GM12878 (cell line): ENCODE measurements around the gene CELF2. TPM values are rescaled to one million over a fixed set of nuclear protein-coding genes. Genes with fewer than 3 reads are reported as not detected.

Experiments
- ATAC-seq: fragments of 200-7000 bp; cut with Tn5 transposase; 3 replicates; pipeline ENCODE4 v1.9.1; 2020; ENCODE audit warnings: mild to moderate bottlenecking, moderate library complexity
- BruUV-seq: library from RNA; stranded (reverse); fragments of 400-500 nt; replicated peaks from 2 replicates; lab custom pipeline; 2021; lab: Mats Ljungman, UMichigan
- CTCF ChIA-PET: fragments of 300-600 bp; sonication (Branson Sonifier 250); formaldehyde crosslinking; extraction: SDS; loops from one replicate; lab custom pipeline; 2021; ENCODE audit warnings: inconsistent platforms; lab: Yijun Ruan, JAX
- POLR2A ChIA-PET: fragments of 350-600 bp; formaldehyde crosslinking; extraction: SDS; loops from one replicate; lab custom pipeline; 2021; ENCODE audit warnings: inconsistent platforms; lab: Charles Lee
- RAD21 ChIA-PET: fragments of 300-600 bp; sonication (Branson Sonifier 250); formaldehyde crosslinking; loops from one replicate; lab custom pipeline; 2023; ENCODE audit warnings: antibody characterized with exemption; ENCODE audit not compliant: unreplicated experiment; lab: Charles Lee
- SMC1A ChIA-PET: fragments of 300-600 bp; sonication (Branson Sonifier 250); formaldehyde crosslinking; loops from one replicate; lab custom pipeline; 2023; ENCODE audit not compliant: unreplicated experiment, uncharacterized antibody; lab: Charles Lee
- DNase-seq: peaks from one replicate; pipeline ENCODE4 v3.0.0-alpha.2; 2011; ENCODE audit warnings: low read depth, low spot score
- FAIRE-seq: peaks from 3 replicates; lab custom pipeline; 2011; peaks lifted over from hg19 to GRCh38; lab: Jason Lieb, UNC
- H2AFZ ChIP-seq: 2 replicates; pipeline ENCODE4 v1.6.0; 2011; ENCODE audit warnings: low read depth, low read length, control low read depth; ENCODE audit not compliant: control insufficient read depth
- H3K27ac ChIP-seq: 2 replicates; pipeline ENCODE4 v1.5.1; 2011; ENCODE audit warnings: control low read depth; ENCODE audit not compliant: control insufficient read depth, insufficient read depth
- H3K27me3 ChIP-seq, 2 experiments: replicated peaks in 1 of 2; 2 replicates each; pipeline versions ENCODE4 v1.6.0 to v1.6.1; 2011; ENCODE audit warnings: low read length in 1 of 2; ENCODE audit not compliant: control insufficient read depth in 2 of 2, insufficient read depth in 2 of 2
- H3K36me3 ChIP-seq, 2 experiments: 2 replicates each; pipeline ENCODE4 v1.5.1; 2011; ENCODE audit warnings: low read length in 1 of 2; ENCODE audit not compliant: control insufficient read depth in 2 of 2, insufficient read depth in 2 of 2
- H3K4me1 ChIP-seq: 2 replicates; pipeline ENCODE4 v1.6.1; 2011; ENCODE audit warnings: mild to moderate bottlenecking, low read length, moderate library complexity, mixed read lengths; ENCODE audit not compliant: control insufficient read depth, insufficient read depth
- H3K4me2 ChIP-seq: 2 replicates; pipeline ENCODE4 v1.6.0; 2011; ENCODE audit warnings: control low read depth; ENCODE audit not compliant: control insufficient read depth, insufficient read depth
- H3K4me3 ChIP-seq: fragments of 200-600 bp; sonication (generic); 2 replicates; pipeline ENCODE4 v1.5.1; 2016
- H3K79me2 ChIP-seq: 2 replicates; pipeline ENCODE4 v1.6.0; 2011; ENCODE audit warnings: low read length; ENCODE audit not compliant: control insufficient read depth, insufficient read depth
- H3K9ac ChIP-seq: 2 replicates; pipeline ENCODE4 v1.8.0; 2011; ENCODE audit warnings: low read length, control low read depth, mixed read lengths; ENCODE audit not compliant: control insufficient read depth, insufficient read depth
- H3K9me3 ChIP-seq: replicated peaks from 3 replicates; pipeline ENCODE4 v1.5.1; 2011; ENCODE audit warnings: mild to moderate bottlenecking, low read length; ENCODE audit not compliant: control insufficient read depth, insufficient read depth
- H4K20me1 ChIP-seq: 2 replicates; pipeline ENCODE4 v1.6.0; 2011; ENCODE audit not compliant: control insufficient read depth, insufficient read depth
- CBX3 ChIP-seq: fragments of 200-600 bp; sonication (generic); IDR thresholded peaks from 2 replicates; pipeline ENCODE4 v1.6.1; 2016; ENCODE audit warnings: low read depth, borderline replicate concordance
- ELK1 ChIP-seq: IDR thresholded peaks from 2 replicates; pipeline ENCODE4 v1.6.1; 2012; ENCODE audit warnings: low read depth, low read length, improper control_type of control experiment
- WGBS: methylation state at CpG from one replicate; pipeline ENCODE4 v1.1.6; 2016; ENCODE audit warnings: low lambda C conversion rate; ENCODE audit not compliant: insufficient replicate concordance, insufficient coverage; ENCODE audit errors: missing lambda C conversion rate; 5-methylcytosine and 5-hydroxymethylcytosine counted together
- in situ Hi-C: fragments of 300-500 bp; cut with MboI; formaldehyde crosslinking; loops from 9 replicates; pipeline ENCODE4 v1.14.3; 2018; ENCODE audit warnings: mixed read lengths
- intact Hi-C: fragments of 100-400 bp; cut with micrococcal nuclease; formaldehyde crosslinking; loops from one replicate; pipeline ENCODE4 v1.14.2; 2022; ENCODE audit not compliant: unreplicated experiment
- polyA plus RNA-seq, 11 experiments: library from polyadenylated mRNA; depleted of rRNA in 4 of 11; unstranded in 6 of 11; stranded (reverse) in 5 of 11; fragments of >200 nt; fragmentation: Nextera tagmentation in 4 of 11; fragmentation: Illumina TruSeq in 1 of 11; extraction: Ambion mirVana in 4 of 11; extraction: Trizol in 1 of 11; gene quantifications; 1 replicate in 1 of 11; 2 replicates in 10 of 11; pipeline versions ENCODE4 v1.2.1 to v1.2.3, GENCODE V29; 2011 to 2016; ENCODE audit warnings: inconsistent platforms in 2 of 11, missing spikeins in 2 of 11, low read depth in 1 of 11
- total RNA-seq, 4 experiments: library from RNA; depleted of rRNA in 3 of 4; stranded (reverse); fragments of >200 nt in 3 of 4; fragmentation: Illumina TruSeq in 1 of 4; extraction: Trizol in 1 of 4; gene quantifications; 2 replicates each; pipeline versions ENCODE4 v1.2.1 to v1.2.3, GENCODE V29; 2013 to 2021
- TF ChIP-seq, protein P1 (sequence below): fragments of 450-650 bp; IDR thresholded peaks from 2 replicates; pipeline ENCODE4 v1.6.1; 2016; ENCODE audit warnings: mild to moderate bottlenecking

Gene CELF2
- total and polyA plus RNA-seq, 10 of the 15 experiments (the other 5 are each of a cell fraction or from before 2014, with no cell fraction given), result 20.8 to 129 (median 86.3) TPM

- 100% methylated on average over 5 of the region's 5 CpGs for WGBS
- Histone ChIP-seq H3K79me2 (peaks cover 28% of the 10 kb centered on the region), H3K4me2 (no peak overlapping the region), H4K20me1 (no peaks in the 10 kb centered on the region), H2AFZ (no peak overlapping the region), H3K36me3 (peaks cover 26 to 47% of the 10 kb centered on the region in 2 experiments), H3K27ac (peak overlapping the region; percentile 75; the same call in 1 of the 2 replicates), H3K9ac (no peak overlapping the region), H3K4me1 (peaks cover 37% of the 10 kb centered on the region), H3K9me3 (no peaks in the 10 kb centered on the region), H3K4me3 (no peak overlapping the region), H3K27me3 (no peaks in the 10 kb centered on the region)
- ATAC-seq (no peak), FAIRE-seq (no peak), DNase-seq (no peak)
- RAD21 ChIA-PET, result interaction anchor here (0.7 to 7.3 kb wide), 5 partner anchors 98 to 160 kb away, joined by 3 to 40 read pairs (median 3); no protein-coding TSS in a partner anchor
- intact Hi-C loops (loop anchor here (5.0 to 10.0 kb wide), 3 partner anchors 198 to 600 kb away; partner anchors contain the start of gene CELF2), in situ Hi-C loops (loop anchor here (5.0 to 25.0 kb wide), 2 partner anchors 157 to 1662 kb away; no protein-coding TSS in a partner anchor)
- SMC1A ChIA-PET, result interaction anchor here (0.7 to 1.2 kb wide), 4 partner anchors 13 to 161 kb away, joined by 3 to 5 read pairs (median 4); no protein-coding TSS in a partner anchor
- no TSS peak for BruUV-seq
- TF ChIP-seq CBX3, result no peak
- TF ChIP-seq, protein P1, sequence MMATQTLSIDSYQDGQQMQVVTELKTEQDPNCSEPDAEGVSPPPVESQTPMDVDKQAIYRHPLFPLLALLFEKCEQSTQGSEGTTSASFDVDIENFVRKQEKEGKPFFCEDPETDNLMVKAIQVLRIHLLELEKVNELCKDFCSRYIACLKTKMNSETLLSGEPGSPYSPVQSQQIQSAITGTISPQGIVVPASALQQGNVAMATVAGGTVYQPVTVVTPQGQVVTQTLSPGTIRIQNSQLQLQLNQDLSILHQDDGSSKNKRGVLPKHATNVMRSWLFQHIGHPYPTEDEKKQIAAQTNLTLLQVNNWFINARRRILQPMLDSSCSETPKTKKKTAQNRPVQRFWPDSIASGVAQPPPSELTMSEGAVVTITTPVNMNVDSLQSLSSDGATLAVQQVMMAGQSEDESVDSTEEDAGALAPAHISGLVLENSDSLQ, result peak; percentile 78
- CTCF ChIA-PET, result interaction anchor here (1.0 to 1.6 kb wide), 3 partner anchors 55 to 162 kb away, joined by 3 to 4 read pairs (median 4); no protein-coding TSS in a partner anchor
- POLR2A ChIA-PET, result no interaction called here
These were observed 256.8 kb downstream of the CELF2 start for GRCh38 chr10:11274452-11274851.

- CTCF ChIA-PET, result no interaction called here
- no peak for FAIRE-seq
These were observed 258.0 kb downstream of the CELF2 start for GRCh38 chr10:11275651-11276050.

More at GRCh38 chr10:11275651-11276050, 258.0 kb downstream of the CELF2 start:
- H3K36me3 ChIP-seq, result peaks cover 35 to 57% of the 10 kb centered on the region in 2 experiments
- no TSS peak for BruUV-seq
- TF ChIP-seq ELK1, result no peak
- TF ChIP-seq, all 136 proteins: peak for 0
- intact Hi-C loops (loop anchor here (10.0 kb wide), 2 partner anchors 261 to 601 kb away; partner anchors contain the start of gene CELF2), in situ Hi-C loops (no loop called here)
- no peak overlapping the region for H2AFZ ChIP-seq
- no peak overlapping the region for H3K4me2 ChIP-seq
- no peaks in the 10 kb centered on the region for H3K27me3 ChIP-seq
- no peak overlapping the region for H3K4me3 ChIP-seq
- H3K79me2 ChIP-seq, result peaks cover 18% of the 10 kb centered on the region
- peaks cover 31% of the 10 kb centered on the region for H3K4me1 ChIP-seq
- WGBS, result 92% methylated on average over 12 of the region's 12 CpGs
- H3K9me3 ChIP-seq, result no peaks in the 10 kb centered on the region; the same call in 2 of the 3 replicates
- no peak for DNase-seq
- ChIA-PET RAD21 (interaction anchor here (1.3 to 7.3 kb wide), 2 partner anchors 34 to 106 kb away, joined by 3 to 40 read pairs; no protein-coding TSS in a partner anchor), POLR2A (no interaction called here), SMC1A (interaction anchor here (1.0 to 1.5 kb wide), 4 partner anchors 14 to 162 kb away, joined by 3 to 6 read pairs (median 3); no protein-coding TSS in a partner anchor)
- no peak for ATAC-seq
- H3K27ac ChIP-seq, result no peak overlapping the region
- H4K20me1 ChIP-seq, result no peaks in the 10 kb centered on the region
- H3K9ac ChIP-seq, result no peak overlapping the region
